Activated CD4-positive, alpha-beta memory T cell treated with anti-CD3 and anti-CD28 coated beads, Interleukin-2, amount 10 ng/mL, durations not matched to agents 7 days and 5 days (primary cell): ENCODE data around the gene KBTBD13. TPM values are rescaled to one million over a fixed set of nuclear protein-coding genes. Genes with fewer than 3 reads are reported as not detected.

ENCODE experiments used
- total RNA-seq, 2 experiments: library from RNA; stranded (reverse); gene quantifications; one replicate each; pipeline ENCODE4 v1.2.3, GENCODE V29; 2021

KBTBD13 gene
- total RNA-seq, 2 experiments from 2014 or later: not detected

Other genes with a start within 250 kb of the KBTBD13 start
- gene PLEKHO2, start 234.8 kb upstream of the KBTBD13 start, total RNA-seq: 10 to 100 TPM; 32.9 to 33.1 TPM
- gene ANKDD1A, start 164.8 kb upstream of the KBTBD13 start, total RNA-seq: 10 to 100 TPM; 14.2 to 15.1 TPM
- gene SPG21, start 86.8 kb upstream of the KBTBD13 start, total RNA-seq: 10 to 100 TPM; 55.6 to 57.2 TPM
- 10 to 100 TPM; 13.3 to 15.5 TPM for gene MTFMT, start 47.1 kb upstream of the KBTBD13 start, total RNA-seq
- not detected for gene SLC51B, start 31.4 kb upstream of the KBTBD13 start, total RNA-seq
- gene RASL12, start 8.8 kb upstream of the KBTBD13 start, total RNA-seq: not detected
- gene UBAP1L, start 38.5 kb downstream of the KBTBD13 start, total RNA-seq: 1 to 10 TPM; 3.0 to 3.3 TPM
- gene PDCD7, start 57.1 kb downstream of the KBTBD13 start, total RNA-seq: 10 to 100 TPM; 37.8 to 38.9 TPM
- 10 to 100 TPM; 48.5 to 57.8 TPM for gene CLPX, start 108.6 kb downstream of the KBTBD13 start, total RNA-seq
- not detected for gene CILP, start 134.7 kb downstream of the KBTBD13 start, total RNA-seq
- gene PARP16, start 210.1 kb downstream of the KBTBD13 start, total RNA-seq: 10 to 100 TPM; 14.9 to 15.7 TPM
- gene RNU5A-1, start 219.3 kb downstream of the KBTBD13 start, total RNA-seq: not detected
- 10 to 100 TPM in 1 of 2 experiments, not detected in 1; 12.9 TPM for gene RNU5B-1, start 227.9 kb downstream of the KBTBD13 start, total RNA-seq